ENCODE data around the gene IGDCC3. TPM values are rescaled to one million over a fixed set of nuclear protein-coding genes. Genes with fewer than 3 reads are reported as not detected.

IGDCC3 gene
- total and polyA plus RNA-seq, 12 donors: under 0.01 to 0.57 (median 0.16) TPM; not detected in 4

DNA sequence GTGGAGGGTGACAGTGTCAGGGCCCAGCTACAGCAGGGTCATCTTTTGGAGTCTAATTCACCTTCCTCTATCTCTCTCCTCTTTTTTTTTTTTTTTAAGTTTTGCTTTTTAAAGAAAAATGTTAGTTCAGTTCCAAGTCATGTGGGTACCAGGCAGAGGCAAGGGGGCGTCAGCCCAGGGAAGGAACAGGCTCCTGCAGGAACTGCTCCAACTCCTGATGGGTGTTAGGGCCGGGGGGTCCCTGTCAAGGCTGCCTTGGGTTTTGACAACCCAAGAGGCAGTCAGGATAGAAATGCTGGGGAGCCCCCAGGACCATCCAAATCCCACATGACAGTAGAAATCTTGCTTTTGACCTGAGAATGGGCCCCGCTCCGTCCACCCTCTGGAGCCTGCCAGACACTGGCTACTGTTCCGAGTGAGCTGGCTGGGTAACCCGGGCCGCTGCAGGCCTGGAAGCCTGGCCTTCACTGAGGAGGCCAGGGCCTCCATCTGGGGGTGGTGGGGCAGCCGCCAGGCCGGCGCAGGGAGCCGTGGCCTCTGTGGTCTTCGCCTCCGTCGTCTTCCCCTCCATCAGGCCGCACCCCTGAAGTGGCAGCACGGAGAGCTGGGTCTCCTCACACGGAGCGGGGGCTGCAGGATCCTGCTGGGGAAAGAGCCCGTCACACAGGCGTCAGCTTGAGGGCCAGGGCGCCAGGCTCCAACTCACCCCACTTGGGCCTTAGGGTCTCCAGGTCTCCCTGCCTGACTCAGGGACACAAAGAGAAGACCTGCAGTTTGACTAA lies 49.1 kb downstream of the IGDCC3 start:
- DNase-seq: no peak
- ATAC-seq: no peak
- WGBS, 2 donors: 93 to 96% methylated on average over 21 of the region's 21 CpGs

DNA sequence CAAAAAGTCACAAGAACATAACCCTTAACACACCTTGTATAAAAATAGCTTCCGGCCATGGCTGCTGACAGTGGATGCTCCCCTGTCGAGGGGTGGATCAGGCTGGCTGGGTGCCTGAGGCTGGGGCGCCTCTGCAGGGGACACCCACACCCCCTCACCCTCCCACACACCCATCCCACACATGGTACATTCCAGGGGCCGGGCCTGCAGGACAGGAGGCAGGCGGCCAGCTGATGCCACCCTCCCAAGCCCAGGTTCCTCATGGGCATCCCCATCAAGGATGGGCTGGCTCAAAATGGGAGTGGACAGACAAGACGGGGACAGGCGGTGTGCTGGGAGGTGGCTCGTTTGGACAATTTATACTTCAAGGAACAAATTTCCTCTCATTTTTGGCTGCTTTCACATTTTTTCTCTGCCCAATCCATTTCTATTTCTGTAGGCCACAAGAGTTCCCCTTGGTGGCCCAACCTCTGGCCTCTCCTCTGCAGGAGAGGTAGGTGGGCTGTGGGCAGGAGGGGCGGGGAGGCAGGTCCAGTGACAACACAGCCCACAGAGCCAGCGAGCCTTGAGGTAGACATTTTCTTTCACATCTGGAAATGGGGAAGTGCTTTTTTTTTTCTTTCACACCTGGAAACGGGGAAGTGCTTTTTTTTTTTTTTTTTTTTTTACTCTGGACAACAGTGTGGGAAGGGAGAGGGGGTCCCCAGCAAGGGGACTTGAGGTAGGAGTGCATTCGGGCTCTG lies 50.0 kb downstream of the IGDCC3 start:
- H3K27me3 ChIP-seq: no peaks in the 10 kb centered on the region
- no peak overlapping the region for H3K4me3 ChIP-seq
- DNase-seq: no peak
- peaks cover 0 to 17% (median 6%) of the 10 kb centered on the region in 9 donors for H3K4me1 ChIP-seq
- no peak overlapping the region for H3K27ac ChIP-seq
- no peak for ATAC-seq
- intact Hi-C loops (cut with DNase I): loop anchor here in 2 of 10 donors (5.0 kb wide), 1 partner anchor 39 kb away; no protein-coding TSS in a partner anchor
- H3K36me3 ChIP-seq: no peaks in the 10 kb centered on the region
- no peaks in the 10 kb centered on the region for H3K9me3 ChIP-seq
- TF ChIP-seq, protein P1, sequence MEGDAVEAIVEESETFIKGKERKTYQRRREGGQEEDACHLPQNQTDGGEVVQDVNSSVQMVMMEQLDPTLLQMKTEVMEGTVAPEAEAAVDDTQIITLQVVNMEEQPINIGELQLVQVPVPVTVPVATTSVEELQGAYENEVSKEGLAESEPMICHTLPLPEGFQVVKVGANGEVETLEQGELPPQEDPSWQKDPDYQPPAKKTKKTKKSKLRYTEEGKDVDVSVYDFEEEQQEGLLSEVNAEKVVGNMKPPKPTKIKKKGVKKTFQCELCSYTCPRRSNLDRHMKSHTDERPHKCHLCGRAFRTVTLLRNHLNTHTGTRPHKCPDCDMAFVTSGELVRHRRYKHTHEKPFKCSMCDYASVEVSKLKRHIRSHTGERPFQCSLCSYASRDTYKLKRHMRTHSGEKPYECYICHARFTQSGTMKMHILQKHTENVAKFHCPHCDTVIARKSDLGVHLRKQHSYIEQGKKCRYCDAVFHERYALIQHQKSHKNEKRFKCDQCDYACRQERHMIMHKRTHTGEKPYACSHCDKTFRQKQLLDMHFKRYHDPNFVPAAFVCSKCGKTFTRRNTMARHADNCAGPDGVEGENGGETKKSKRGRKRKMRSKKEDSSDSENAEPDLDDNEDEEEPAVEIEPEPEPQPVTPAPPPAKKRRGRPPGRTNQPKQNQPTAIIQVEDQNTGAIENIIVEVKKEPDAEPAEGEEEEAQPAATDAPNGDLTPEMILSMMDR (IDR thresholded peaks at IDR 0.05): no peak
- WGBS, 2 donors: 82 to 88% methylated on average over 12 of the region's 12 CpGs

More for the DNA sequence above, 49.1 kb downstream of the IGDCC3 start:
- H3K36me3 ChIP-seq: no peaks in the 10 kb centered on the region
- no peak overlapping the region for H3K4me3 ChIP-seq
- H3K27me3 ChIP-seq: no peaks in the 10 kb centered on the region
- intact Hi-C loops (cut with DNase I): loop anchor here in 2 of 10 donors (5.0 kb wide), 1 partner anchor 39 kb away; no protein-coding TSS in a partner anchor
- TF ChIP-seq, protein P1 (IDR thresholded peaks at IDR 0.05): no peak
- H3K9me3 ChIP-seq: no peaks in the 10 kb centered on the region
- peaks cover 0 to 11% (median 6%) of the 10 kb centered on the region in 9 donors for H3K4me1 ChIP-seq
- no peak overlapping the region for H3K27ac ChIP-seq

DNA sequence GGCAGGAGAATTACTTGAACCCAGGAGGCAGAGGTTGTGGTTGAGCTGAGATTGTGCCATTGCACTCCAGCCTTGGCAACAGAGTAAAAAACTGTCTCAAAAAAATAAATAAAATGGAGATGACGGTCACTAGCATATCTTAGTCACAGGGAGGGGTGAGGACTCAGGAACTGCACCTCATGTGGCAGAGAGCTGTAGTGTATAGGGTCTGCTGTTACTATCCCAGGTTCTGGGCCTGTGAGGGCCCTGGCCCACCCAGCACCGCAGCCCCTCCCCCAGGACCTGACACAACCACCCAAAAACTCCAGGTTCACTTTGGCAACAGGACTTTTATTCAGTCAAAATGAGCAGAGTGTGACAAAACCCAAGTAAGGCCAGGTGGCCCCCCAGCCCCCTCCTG lies 51.0 kb downstream of the IGDCC3 start:
- TF ChIP-seq, protein P1 (IDR thresholded peaks at IDR 0.05): no peak
- no peaks in the 10 kb centered on the region for H3K27me3 ChIP-seq
- peaks cover 0 to 20% (median 6%) of the 10 kb centered on the region in 9 donors for H3K4me1 ChIP-seq
- intact Hi-C loops (cut with DNase I): loop anchor here in 2 of 10 donors (5.0 kb wide), 1 partner anchor 40 kb away; no protein-coding TSS in a partner anchor
- WGBS, 2 donors: 85 to 88% methylated on average over 2 of the region's 2 CpGs
- ATAC-seq (no peak), DNase-seq (no peak)
- H3K4me3 ChIP-seq: no peak overlapping the region
- no peaks in the 10 kb centered on the region for H3K9me3 ChIP-seq
- H3K27ac ChIP-seq: no peak overlapping the region
- no peaks in the 10 kb centered on the region for H3K36me3 ChIP-seq

DNA sequence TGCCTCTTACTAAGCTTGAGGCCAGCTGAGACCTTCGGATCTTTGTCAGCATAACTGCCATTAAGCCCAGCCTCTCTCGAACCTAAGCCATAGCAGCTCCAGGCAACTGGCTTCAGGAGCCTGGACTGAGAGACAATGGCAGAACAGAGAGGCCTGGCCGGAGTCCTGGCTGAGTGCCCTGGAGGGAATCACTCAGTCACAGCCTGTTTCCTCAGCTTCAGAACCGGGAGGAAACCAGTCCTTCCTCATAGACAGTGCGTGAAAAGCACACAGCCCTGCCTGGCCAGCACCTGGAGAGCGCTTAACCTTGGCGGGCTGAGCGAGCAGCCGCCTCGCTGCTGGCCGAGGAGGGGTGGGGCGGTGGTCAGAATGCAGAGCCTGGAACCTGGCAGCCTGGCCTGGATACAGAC lies 51.7 kb downstream of the IGDCC3 start:
- TF ChIP-seq, protein P1 (IDR thresholded peaks at IDR 0.05): no peak
- H3K4me1 ChIP-seq: peaks cover 0 to 20% (median 6%) of the 10 kb centered on the region in 9 donors
- peak in 1 of 2 donors; percentile 36 for DNase-seq
- H3K27me3 ChIP-seq: no peaks in the 10 kb centered on the region
- H3K4me3 ChIP-seq: no peak overlapping the region
- H3K36me3 ChIP-seq: no peaks in the 10 kb centered on the region
- no peaks in the 10 kb centered on the region for H3K9me3 ChIP-seq
- intact Hi-C loops (cut with DNase I): loop anchor here in 2 of 10 donors (5.0 kb wide), 1 partner anchor 41 kb away; no protein-coding TSS in a partner anchor
- no peak overlapping the region for H3K27ac ChIP-seq
- 44 to 54% methylated on average over 12 of the region's 12 CpGs for WGBS, 2 donors
- peak in 7 of 8 donors; percentile 47 to 75 (median 59) for ATAC-seq

Measured in heart right ventricle (tissue), 16 donors.